Fibroblast of skin of right biceps (primary cell): ENCODE data around the gene RAD51C.
"Not testable (repeated sequence)": the region's sequence is repeated elsewhere in the genome, so short reads cannot be mapped to it uniquely, and the experiment has no call there.

Experiments used
- DNase-seq: peaks from one replicate; pipeline ENCODE4 v3.0.0-alpha.2; 2013

The RAD51C gene

DNA sequence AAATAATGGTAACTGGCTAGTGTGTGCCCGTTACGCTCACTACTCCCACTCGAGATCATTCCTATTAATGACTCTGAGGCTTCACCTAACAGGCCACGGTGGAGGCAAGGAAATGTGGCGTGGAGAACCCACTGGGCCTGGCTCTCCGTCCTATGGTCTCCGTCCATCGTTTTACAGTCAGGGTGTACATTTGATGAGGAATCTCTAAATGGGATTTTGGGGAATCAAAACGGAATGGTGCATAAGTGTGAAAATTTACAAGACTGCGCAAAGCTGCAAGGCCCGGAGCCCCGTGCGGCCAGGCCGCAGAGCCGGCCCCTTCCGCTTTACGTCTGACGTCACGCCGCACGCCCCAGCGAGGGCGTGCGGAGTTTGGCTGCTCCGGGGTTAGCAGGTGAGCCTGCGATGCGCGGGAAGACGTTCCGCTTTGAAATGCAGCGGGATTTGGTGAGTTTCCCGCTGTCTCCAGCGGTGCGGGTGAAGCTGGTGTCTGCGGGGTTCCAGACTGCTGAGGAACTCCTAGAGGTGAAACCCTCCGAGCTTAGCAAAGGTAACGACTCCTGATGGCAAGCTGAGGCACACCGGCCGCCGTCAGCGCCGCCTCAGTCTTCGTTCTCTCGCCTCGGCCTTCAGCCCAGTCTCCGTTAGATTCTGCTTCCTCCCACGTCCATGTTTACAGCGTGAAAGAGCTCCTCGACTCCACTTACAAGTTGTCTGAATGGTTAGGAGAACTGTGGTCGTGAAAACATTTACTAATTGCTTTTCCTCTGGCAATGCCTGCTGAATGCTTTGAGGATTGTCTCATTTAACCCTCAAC is at the start of gene RAD51C:
TSS of gene RAD51C (plus strand) at position 364 of the 817 bp plus-strand sequence. CDS start at position 406, 42 bp downstream.
- DNase-seq: peak; percentile 87

GRCh38 chr17:58643147-58643546 is 49.3 kb upstream of the RAD51C start:
- peak; percentile 79 for DNase-seq

DNA sequence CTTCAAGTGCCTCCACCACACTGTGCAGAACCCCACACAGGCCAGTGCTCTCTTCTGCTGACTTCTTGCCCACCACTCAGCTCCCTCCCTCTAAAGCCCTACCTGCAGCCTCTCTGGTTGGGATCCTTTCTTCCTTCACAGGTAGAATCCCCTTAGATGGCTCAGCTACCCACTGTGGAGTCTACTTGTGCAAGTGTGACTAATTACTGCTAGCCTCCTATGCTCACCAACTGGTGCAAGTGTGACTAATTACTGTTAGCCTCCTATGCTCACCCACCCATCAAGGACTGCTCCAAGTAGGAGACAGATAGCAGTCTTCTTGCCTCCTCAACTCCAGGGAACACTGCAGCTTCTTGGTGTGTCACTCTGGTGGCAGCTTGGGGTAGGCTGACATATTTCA is 44.2 kb upstream of the RAD51C start:
- no peak for DNase-seq

DNA sequence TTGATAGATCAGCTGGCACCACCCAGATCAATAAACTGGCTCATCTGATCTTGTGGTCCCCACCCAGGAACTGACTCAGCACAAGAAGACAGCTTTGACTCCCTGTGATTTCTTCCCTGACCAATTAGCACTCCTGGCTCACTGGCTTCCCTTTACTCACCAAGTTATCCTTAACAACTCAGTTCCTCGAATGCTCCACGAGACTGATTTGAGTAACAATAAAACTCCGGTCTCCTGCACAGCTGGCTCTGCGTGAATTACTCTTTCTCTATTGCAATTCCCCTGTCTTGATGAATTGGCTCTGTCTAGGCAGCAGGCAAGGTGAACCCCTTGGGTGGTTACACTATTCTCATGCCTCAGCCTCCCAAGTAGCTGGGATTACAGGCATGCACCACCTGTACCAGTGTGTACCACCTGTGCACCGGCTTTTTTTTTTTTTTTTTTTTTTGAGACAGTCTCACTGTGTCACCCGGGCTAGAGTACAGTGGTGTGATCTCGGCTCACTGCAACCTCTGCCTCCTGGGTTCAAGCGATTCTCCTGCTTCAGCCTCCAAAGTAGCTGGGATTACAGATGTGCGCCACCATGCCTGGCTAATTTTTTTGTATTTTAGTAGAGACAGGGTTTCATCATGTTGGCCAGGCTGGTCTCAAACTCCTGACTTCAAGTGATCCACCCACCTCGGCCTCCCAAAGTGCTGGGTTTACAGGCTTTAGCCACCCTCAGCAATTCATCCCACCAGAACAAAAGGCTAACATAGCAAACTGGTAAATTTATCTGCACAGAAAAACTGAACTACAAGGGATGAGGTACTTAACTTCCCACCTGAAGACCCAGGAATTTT is 34.2 kb upstream of the RAD51C start:
- not testable (repeated sequence) for DNase-seq

- DNase-seq: peak; percentile 98
Observed at GRCh38 chr17:58658804-58659713, 33.3 kb upstream of the RAD51C start.

GRCh38 chr17:58659714-58660084 is 32.7 kb upstream of the RAD51C start:
- DNase-seq: not testable (repeated sequence)

GRCh38 chr17:58660621-58661020 is 31.8 kb upstream of the RAD51C start:
- DNase-seq: no peak

DNA sequence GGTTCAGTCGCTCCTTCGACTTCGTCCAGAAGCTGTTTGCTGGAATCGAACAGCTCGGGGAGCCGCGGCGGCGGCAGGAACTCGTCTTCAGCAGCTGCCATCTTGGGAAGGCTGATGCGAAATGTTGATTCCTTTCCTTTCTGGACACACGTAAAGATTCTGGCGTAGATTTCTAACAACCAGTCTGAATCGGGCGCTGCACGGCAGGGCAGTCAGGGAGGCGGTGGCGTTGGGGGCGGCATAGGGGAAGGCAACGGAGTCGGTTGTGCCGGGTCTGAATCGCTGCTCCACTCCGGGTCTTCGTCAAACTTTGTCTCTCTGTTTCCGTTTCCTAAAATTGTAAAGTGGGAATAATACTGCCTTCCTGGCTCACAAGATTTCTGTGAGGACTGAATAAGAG is 30.9 kb upstream of the RAD51C start:
- no peak for DNase-seq

GRCh38 chr17:58664302-58664701 is 28.1 kb upstream of the RAD51C start:
- no peak for DNase-seq

DNA sequence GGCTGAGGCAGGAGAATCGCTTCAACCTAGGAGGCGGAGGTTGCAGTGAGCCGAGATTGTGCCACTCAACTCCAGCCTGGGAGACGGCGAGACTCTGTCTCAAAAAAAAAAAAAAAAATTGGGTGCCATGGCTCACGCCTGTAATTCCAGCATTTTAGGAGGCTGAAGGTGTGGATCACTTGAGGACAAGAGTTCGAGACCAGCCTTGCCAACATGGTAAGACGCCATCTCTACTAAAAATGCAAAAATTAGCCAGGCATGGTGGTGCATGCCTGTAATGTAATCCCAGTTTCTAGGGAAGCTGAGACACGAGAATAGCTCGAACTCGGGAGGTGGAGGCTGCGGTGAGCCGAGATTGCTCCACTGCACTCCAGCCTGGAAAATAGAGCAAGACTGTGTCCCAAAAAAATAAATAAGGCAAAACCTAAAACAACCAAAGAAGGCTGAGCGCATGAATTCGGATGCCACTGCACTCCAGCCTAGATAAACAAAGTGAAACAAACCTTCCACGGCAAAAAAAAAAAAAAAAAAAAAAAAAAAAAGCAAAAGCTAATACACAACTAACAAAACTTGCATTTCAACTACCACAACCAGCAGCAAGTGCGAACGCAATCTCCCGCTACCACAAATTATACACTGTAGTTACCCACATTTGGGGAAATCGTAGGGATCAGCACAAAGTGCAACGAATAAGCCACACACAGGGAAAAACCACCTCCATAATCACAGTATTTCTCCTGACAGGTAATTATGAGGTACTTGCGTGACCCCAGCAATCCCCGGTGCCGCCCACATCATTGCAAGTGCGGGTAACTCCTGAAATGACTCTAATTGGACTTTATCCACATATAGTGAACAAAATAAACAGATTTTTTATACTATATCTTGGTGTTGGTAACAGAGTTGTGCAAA is 26.2 kb upstream of the RAD51C start:
- no peak for DNase-seq

DNA sequence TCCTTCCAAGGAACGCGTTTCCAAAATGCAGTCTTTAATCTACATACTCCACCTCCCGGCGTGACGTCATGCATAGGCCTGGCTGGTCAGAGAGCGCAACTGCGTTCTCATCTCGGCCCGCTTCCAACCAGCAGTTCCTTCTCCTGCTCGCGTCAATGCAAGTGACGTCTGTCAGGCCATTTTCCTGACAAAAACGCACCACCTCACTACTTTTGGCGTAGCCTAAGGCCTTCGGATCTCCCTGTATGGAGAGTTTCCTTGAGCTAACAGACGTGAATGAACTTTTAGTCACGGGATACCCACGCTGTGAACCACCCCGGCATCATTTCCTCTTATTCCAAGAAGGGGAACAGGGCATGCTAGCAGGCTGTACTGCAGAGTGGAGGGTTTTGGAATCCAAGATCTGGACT is 25.5 kb upstream of the RAD51C start:
- DNase-seq: peak; percentile 50

GRCh38 chr17:58667934-58668597 is 24.3 kb upstream of the RAD51C start:
- no peak for DNase-seq

DNA sequence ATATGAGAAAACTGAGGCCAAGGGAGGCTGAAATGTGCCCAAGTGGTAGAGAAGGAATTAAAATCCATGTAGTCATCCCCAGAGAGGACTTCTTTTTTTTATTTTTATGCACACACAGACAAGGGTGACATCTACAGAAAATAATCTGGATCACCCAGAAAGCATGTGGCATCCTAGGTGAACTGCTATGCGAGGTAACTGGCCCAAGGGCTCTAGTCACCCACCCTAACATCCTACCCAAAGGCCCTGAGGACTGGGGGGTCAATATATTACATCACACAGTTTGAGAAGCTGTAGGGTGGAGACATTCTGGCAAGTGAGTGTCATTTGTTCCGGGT is 23.8 kb upstream of the RAD51C start:
- DNase-seq: no peak

DNA sequence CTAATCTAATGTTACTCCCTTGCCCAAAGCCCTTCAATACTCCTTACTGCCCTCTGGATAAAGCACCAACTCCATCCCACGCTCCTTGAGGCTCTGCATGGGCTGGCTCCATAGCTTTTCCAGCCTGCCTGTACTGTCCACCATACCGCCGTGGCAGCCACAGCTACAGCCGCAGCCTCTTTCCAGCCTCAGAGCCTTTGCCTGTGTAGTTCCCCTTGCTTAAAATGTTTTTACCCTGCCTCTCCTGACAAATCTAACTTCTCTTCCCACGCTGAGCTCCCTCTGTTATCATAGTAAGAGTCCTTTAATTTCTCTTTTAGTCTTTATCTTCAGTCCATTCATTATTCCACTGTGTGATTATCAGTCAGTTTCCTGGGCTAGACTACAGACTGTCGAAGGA is 22.5 kb upstream of the RAD51C start:
- DNase-seq: no peak

- no peak for DNase-seq
Observed at GRCh38 chr17:58671969-58672368, 20.4 kb upstream of the RAD51C start.

DNA sequence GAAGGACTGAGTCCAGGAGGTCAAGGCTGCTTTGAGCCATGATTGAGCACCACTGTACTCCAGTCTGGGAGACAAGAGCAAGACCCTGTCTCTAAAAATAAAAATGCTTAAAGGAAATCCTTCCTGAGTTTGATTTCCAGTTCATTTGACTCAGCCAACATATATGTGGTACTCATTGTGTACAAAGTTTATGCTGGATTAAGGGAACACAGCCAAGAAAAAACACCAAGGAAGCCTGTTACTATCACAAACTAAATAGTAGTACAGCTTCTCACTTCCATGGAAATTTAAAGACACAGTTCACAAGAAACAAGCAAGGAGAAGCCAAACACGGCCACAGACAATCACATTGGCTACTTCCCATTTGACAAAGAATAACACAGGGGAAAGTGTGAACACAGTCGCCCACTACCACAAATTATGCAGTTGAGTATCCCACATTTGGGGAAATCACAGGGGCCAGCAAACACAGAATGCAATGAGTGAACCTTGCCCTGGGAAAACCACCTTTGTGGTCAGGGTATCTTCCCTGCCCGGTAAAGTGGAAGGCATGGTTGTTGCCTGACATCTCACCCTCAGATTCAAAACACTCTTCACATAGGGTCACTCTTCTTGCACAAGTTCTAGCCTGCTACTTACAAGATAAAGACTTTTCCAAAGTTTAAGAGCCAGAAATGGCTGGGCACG is 15.1 kb upstream of the RAD51C start:
- peak; percentile 55 for DNase-seq

GRCh38 chr17:58678287-58678686 is 14.1 kb upstream of the RAD51C start:
- DNase-seq: not testable (repeated sequence)

DNA sequence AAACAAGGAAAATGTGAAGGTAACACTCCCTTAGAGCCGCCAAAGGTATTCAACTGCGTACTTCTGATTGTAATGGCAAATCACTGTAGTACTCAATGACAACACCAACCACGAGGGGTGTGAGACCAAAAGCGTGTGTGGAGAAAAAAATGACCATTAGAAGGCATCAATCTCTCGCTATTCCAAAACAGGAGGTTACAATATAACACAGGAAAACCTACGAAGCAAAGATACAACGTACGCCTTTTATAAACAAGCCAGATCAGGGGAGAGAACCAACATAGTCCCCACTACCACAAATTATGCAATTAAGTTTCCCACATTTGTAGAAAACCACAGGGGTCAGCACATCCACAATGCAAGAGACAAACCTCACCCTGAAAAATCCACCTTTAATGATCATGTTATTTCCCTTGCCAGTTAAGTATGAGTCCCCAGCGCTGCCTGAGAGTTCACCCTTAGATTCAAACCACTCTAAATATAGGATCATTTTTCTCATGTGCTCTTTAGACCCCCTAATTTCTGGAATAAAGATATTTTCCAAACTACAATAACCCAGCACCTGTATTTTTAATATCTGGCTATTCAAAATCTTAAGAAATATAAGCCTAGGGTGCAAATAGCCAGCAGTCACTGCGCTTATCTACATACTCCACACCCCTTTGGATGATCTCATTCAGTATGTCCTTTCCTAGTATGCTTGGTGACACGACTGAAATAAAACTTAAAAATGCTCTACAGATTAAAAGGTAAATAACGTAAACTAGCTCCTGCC is 13.0 kb upstream of the RAD51C start:
- DNase-seq: peak; percentile 50

DNA sequence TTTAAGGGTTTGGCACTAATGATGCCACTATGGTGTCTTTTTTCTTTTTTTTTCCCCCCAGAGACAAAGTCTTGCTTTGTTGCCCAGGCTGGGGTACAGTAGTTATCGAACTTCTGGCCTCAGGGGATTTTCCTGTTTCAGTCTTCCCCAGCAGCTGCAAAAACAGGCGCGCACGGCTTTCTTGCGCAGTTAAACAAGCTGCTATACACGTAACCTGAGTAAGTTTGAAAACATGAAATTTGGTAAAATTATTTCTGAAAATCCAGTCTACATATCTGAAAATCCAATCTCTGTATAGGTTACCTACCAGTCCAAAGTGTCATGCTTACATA is 12.4 kb upstream of the RAD51C start:
- DNase-seq: no peak

- no peak for DNase-seq
Observed at GRCh38 chr17:58684003-58684402, 8.4 kb upstream of the RAD51C start.
